Stimulated activated naive CD8-positive, alpha-beta T cell treated with anti-CD3 and anti-CD28 coated beads, Interleukin-15, Interleukin-2, amounts not matched to agents 100 ng/mL and 50 ng/mL, for 24 hours (primary cell): ENCODE data around the gene SOX18.
A peak's percentile ranks its signal among the peaks of the same experiment; 100 is the strongest.

Source experiments
- H3K27ac Mint-ChIP-seq: one replicate; pipeline ENCODE4 v1.8.0; 2021; ENCODE audit warnings: mild to moderate bottlenecking, mixed read lengths
- H3K27me3 Mint-ChIP-seq: one replicate; pipeline ENCODE4 v1.8.0; 2021; ENCODE audit warnings: mixed read lengths
- H3K36me3 Mint-ChIP-seq: one replicate; pipeline ENCODE4 v1.8.0; 2021; ENCODE audit warnings: low read depth, mixed read lengths
- H3K4me1 Mint-ChIP-seq: one replicate; pipeline ENCODE4 v1.8.0; 2021; ENCODE audit warnings: low read depth, mixed read lengths
- H3K4me3 Mint-ChIP-seq: one replicate; pipeline ENCODE4 v1.8.0; 2021; ENCODE audit warnings: mild to moderate bottlenecking, mixed read lengths
- H3K9me3 Mint-ChIP-seq: one replicate; pipeline ENCODE4 v1.8.0; 2021; ENCODE audit warnings: mixed read lengths

The SOX18 gene

GRCh38 chr20:64043768-64044167 is 5.7 kb downstream of the SOX18 start:
- Mint-ChIP-seq H3K36me3 (no peaks in the 10 kb centered on the region), H3K9me3 (no peaks in the 10 kb centered on the region), H3K27me3 (peaks cover 16% of the 10 kb centered on the region), H3K4me3 (no peak overlapping the region), H3K4me1 (peaks cover 30% of the 10 kb centered on the region), H3K27ac (peak overlapping the region; percentile 31)

GRCh38 chr20:64042054-64042781 is 7.2 kb downstream of the SOX18 start:
- no peaks in the 10 kb centered on the region for H3K9me3 Mint-ChIP-seq
- no peaks in the 10 kb centered on the region for H3K36me3 Mint-ChIP-seq
- peaks cover 13% of the 10 kb centered on the region for H3K27me3 Mint-ChIP-seq
- H3K4me1 Mint-ChIP-seq, result peaks cover 37% of the 10 kb centered on the region
- peak overlapping the region; percentile 85 for H3K27ac Mint-ChIP-seq
- peak overlapping the region; percentile 79 for H3K4me3 Mint-ChIP-seq

DNA sequence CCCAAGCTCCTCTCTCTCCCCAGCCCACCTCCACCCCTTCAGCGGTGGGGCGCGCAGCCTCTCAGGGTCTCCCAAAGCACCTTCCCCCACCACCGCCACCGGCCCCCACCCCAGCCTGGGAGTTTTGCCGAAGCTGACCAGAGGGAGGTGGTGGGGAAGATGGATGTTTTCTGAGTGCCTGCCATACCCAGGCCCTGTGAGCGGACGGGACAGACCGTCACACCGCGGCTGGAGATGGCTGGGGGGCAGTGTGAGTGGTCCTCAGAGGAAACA is 7.7 kb downstream of the SOX18 start:
- no peaks in the 10 kb centered on the region for H3K9me3 Mint-ChIP-seq
- H3K36me3 Mint-ChIP-seq, result no peaks in the 10 kb centered on the region
- H3K27ac Mint-ChIP-seq, result peak overlapping the region; percentile 85
- H3K4me3 Mint-ChIP-seq, result peak overlapping the region; percentile 79
- H3K4me1 Mint-ChIP-seq, result peaks cover 41% of the 10 kb centered on the region
- H3K27me3 Mint-ChIP-seq, result peaks cover 8% of the 10 kb centered on the region

DNA sequence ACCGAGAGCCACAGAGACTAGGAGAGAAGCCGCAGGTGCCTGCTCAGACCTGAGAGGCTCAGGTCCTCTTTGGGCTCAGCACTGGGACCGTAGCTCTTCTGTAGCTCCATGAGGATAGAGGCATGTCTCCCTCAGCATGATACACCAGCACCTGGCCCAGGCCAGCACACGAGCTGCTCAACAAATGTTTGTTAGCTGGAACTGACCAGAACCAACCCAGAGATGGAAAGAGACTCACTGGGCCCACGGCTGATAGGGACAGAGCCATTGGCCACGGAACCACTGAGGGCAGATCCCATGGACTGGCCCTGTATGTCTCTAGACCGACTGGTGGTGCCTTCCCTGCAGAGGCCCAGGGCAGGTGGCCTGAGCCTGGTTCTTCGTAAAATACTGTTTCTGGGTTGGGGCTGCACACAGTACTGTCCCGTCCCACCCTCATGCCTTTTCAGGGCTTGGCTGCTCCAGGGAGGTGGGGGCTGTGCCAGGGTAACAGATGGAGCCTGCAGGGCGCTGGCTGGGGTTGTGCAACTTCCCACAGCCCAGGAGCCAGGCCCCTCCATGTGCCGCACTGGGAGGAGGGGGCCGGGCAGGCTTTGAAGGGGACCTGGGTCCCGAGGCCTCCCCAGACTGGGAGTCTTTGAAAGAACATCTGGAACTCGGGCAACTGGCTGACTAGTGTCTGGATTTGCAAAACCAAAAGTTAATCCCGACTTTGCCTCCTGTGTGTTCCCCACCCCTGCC is 8.2 kb downstream of the SOX18 start:
- Mint-ChIP-seq H3K4me1 (peaks cover 41% of the 10 kb centered on the region), H3K9me3 (no peaks in the 10 kb centered on the region), H3K4me3 (peak overlapping the region; percentile 79), H3K27me3 (peaks cover 2% of the 10 kb centered on the region), H3K27ac (no peak overlapping the region), H3K36me3 (no peaks in the 10 kb centered on the region)

- Mint-ChIP-seq H3K36me3 (no peaks in the 10 kb centered on the region), H3K27ac (no peak overlapping the region), H3K9me3 (no peaks in the 10 kb centered on the region), H3K27me3 (no peaks in the 10 kb centered on the region), H3K4me1 (peaks cover 44% of the 10 kb centered on the region), H3K4me3 (no peak overlapping the region)
Observed at GRCh38 chr20:64040231-64041039, 9.0 kb downstream of the SOX18 start.

- Mint-ChIP-seq H3K27ac (no peak overlapping the region), H3K4me1 (peaks cover 53% of the 10 kb centered on the region), H3K4me3 (peak overlapping the region; percentile 45)
Observed at GRCh38 chr20:64039293-64040160, 9.9 kb downstream of the SOX18 start.

GRCh38 chr20:64038565-64039292 is 10.7 kb downstream of the SOX18 start:
- Mint-ChIP-seq H3K27me3 (no peaks in the 10 kb centered on the region), H3K9me3 (no peaks in the 10 kb centered on the region), H3K27ac (no peak overlapping the region), H3K4me1 (peaks cover 61% of the 10 kb centered on the region), H3K36me3 (peaks cover 7% of the 10 kb centered on the region), H3K4me3 (peak overlapping the region; percentile 45)

More at GRCh38 chr20:64039293-64040160, 9.9 kb downstream of the SOX18 start:
- H3K27me3 Mint-ChIP-seq, result no peaks in the 10 kb centered on the region
- no peaks in the 10 kb centered on the region for H3K9me3 Mint-ChIP-seq
- no peaks in the 10 kb centered on the region for H3K36me3 Mint-ChIP-seq

GRCh38 chr20:64038224-64038564 is 11.2 kb downstream of the SOX18 start:
- peaks cover 66% of the 10 kb centered on the region for H3K4me1 Mint-ChIP-seq
- no peak overlapping the region for H3K4me3 Mint-ChIP-seq
- H3K27me3 Mint-ChIP-seq, result no peaks in the 10 kb centered on the region
- H3K36me3 Mint-ChIP-seq, result peaks cover 11% of the 10 kb centered on the region
- H3K27ac Mint-ChIP-seq, result no peak overlapping the region
- no peaks in the 10 kb centered on the region for H3K9me3 Mint-ChIP-seq

- Mint-ChIP-seq H3K4me1 (peaks cover 68% of the 10 kb centered on the region), H3K27me3 (no peaks in the 10 kb centered on the region), H3K4me3 (peak overlapping the region; percentile 54), H3K36me3 (peaks cover 11% of the 10 kb centered on the region), H3K27ac (no peak overlapping the region), H3K9me3 (no peaks in the 10 kb centered on the region)
Observed at GRCh38 chr20:64037498-64038213, 11.8 kb downstream of the SOX18 start.

GRCh38 chr20:64037199-64037497 is 12.3 kb downstream of the SOX18 start:
- no peak overlapping the region for H3K27ac Mint-ChIP-seq
- H3K4me1 Mint-ChIP-seq, result peaks cover 68% of the 10 kb centered on the region
- peaks cover 14% of the 10 kb centered on the region for H3K36me3 Mint-ChIP-seq
- no peaks in the 10 kb centered on the region for H3K9me3 Mint-ChIP-seq
- H3K27me3 Mint-ChIP-seq, result no peaks in the 10 kb centered on the region
- H3K4me3 Mint-ChIP-seq, result no peak overlapping the region

- Mint-ChIP-seq H3K4me3 (peak overlapping the region; percentile 35), H3K4me1 (peaks cover 68% of the 10 kb centered on the region), H3K27ac (peak overlapping the region; percentile 71)
Observed at GRCh38 chr20:64036346-64037198, 12.9 kb downstream of the SOX18 start.

GRCh38 chr20:64035933-64036345 is 13.5 kb downstream of the SOX18 start, which contains the start of gene C20orf204:
C20orf204 (plus strand) TSS chr20:64036182; CDS start chr20:64036324, 142 bp downstream.
- Mint-ChIP-seq H3K9me3 (no peaks in the 10 kb centered on the region), H3K4me3 (peak within 1 kb of the TSS; percentile 66), H3K27me3 (no peaks in the 10 kb centered on the region), H3K36me3 (peaks cover 17% of the 10 kb centered on the region), H3K27ac (peak within 1 kb of the TSS; percentile 93), H3K4me1 (peaks cover 65% of the 10 kb centered on the region)

More at GRCh38 chr20:64036346-64037198, 12.9 kb downstream of the SOX18 start:
- H3K27me3 Mint-ChIP-seq, result no peaks in the 10 kb centered on the region
- H3K9me3 Mint-ChIP-seq, result no peaks in the 10 kb centered on the region
- peaks cover 14% of the 10 kb centered on the region for H3K36me3 Mint-ChIP-seq
